Activated naive CD4-positive, alpha-beta T cell treated with anti-CD3 and anti-CD28 coated beads, Interleukin-2, amount 50 U/mL, for 24 hours (primary cell): ENCODE results near the gene UBC.
"Not testable (repeated sequence)": the region's sequence is repeated elsewhere in the genome, so short reads cannot be mapped to it uniquely, and the experiment has no call there.

Experiments
- H3K27ac Mint-ChIP-seq: one replicate; pipeline ENCODE4 v1.8.0; 2021; ENCODE audit warnings: mild to moderate bottlenecking, mixed read lengths
- H3K27me3 Mint-ChIP-seq: one replicate; pipeline ENCODE4 v1.8.0; 2021; ENCODE audit warnings: mixed read lengths
- H3K36me3 Mint-ChIP-seq: one replicate; pipeline ENCODE4 v1.8.0; 2021; ENCODE audit warnings: mixed read lengths
- H3K4me1 Mint-ChIP-seq: one replicate; pipeline ENCODE4 v1.8.0; 2021; ENCODE audit warnings: mixed read lengths
- H3K4me3 Mint-ChIP-seq: one replicate; pipeline ENCODE4 v1.8.0; 2021; ENCODE audit warnings: mild to moderate bottlenecking, mixed read lengths
- H3K9me3 Mint-ChIP-seq: one replicate; pipeline ENCODE4 v1.8.0; 2021; ENCODE audit warnings: mixed read lengths

Gene UBC

DNA sequence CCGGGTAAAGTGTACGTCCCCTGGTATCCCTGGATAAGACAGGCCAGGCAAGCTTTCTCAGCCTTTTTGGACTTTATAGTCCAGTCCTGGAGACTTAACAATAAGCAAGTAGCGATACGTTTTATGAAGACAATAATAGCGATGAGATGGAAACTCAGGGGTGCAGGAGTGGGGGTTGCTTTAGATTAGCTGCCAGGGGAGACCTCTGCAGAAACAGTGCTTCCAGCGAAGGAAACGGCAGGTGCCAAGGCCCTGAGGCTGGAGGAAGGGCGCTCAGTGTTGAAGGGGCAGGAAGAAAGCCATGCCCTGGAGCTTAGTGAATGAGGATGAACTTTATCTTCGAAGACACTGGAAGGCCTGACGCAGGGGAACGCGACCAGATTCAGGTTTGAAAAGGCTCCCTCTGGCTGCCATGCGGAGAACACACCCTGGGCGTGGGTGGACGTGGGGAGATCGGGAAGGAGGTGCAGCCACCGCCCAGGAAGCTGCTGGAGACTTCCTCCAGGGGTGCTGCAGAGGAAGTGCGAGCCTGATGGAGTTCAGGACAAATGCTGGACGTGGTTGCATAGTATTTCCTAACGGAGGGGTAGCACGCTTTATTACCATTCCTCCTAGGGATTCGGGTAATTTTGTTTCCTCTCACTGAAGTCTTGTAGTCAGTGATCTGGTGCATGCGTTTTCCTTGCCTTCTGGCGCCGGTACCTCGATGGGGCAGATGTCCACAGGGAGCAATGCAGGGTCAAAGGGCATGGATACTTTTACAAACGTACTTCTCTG is 26.1 kb upstream of the UBC start:
- no peaks in the 10 kb centered on the region for H3K27me3 Mint-ChIP-seq
- peak overlapping the region; percentile 25 for H3K27ac Mint-ChIP-seq
- no peaks in the 10 kb centered on the region for H3K9me3 Mint-ChIP-seq
- H3K4me3 Mint-ChIP-seq, result no peak overlapping the region
- H3K36me3 Mint-ChIP-seq, result peaks cover 3% of the 10 kb centered on the region
- no peaks in the 10 kb centered on the region for H3K4me1 Mint-ChIP-seq

- Mint-ChIP-seq H3K36me3 (peaks cover 2% of the 10 kb centered on the region), H3K4me1 (no peaks in the 10 kb centered on the region), H3K4me3 (no peak overlapping the region), H3K27ac (no peak overlapping the region), H3K9me3 (no peaks in the 10 kb centered on the region), H3K27me3 (no peaks in the 10 kb centered on the region)
These were observed 25.6 kb upstream of the UBC start for GRCh38 chr12:124940143-124940392.

- Mint-ChIP-seq H3K4me1 (no peaks in the 10 kb centered on the region), H3K4me3 (no peak overlapping the region), H3K27ac (no peak overlapping the region)
These were observed 25.1 kb upstream of the UBC start for GRCh38 chr12:124939421-124940142.

DNA sequence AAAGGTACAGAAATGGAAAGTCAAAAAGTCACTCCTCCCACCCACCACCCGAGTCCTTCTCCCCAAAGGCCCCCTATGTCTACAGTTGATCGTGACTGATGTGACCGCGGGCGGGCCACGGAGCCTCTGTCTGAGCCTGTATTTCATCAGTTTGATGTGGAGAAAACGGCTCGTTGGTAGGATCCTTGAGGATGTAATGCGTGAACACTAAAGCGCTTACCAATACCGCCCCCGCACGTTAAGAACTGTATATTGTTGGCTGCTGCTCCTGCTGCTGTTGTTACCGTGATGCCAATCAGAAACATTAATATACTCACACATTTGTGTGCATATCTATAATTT is 24.6 kb upstream of the UBC start:
- H3K4me1 Mint-ChIP-seq, result no peaks in the 10 kb centered on the region
- no peaks in the 10 kb centered on the region for H3K27me3 Mint-ChIP-seq
- H3K4me3 Mint-ChIP-seq, result no peak overlapping the region

More at GRCh38 chr12:124939421-124940142, 25.1 kb upstream of the UBC start:
- Mint-ChIP-seq H3K36me3 (peaks cover 2% of the 10 kb centered on the region), H3K9me3 (no peaks in the 10 kb centered on the region), H3K27me3 (no peaks in the 10 kb centered on the region)

GRCh38 chr12:124938587-124938986 is 24.1 kb upstream of the UBC start:
- H3K36me3 Mint-ChIP-seq, result peaks cover 2% of the 10 kb centered on the region
- no peaks in the 10 kb centered on the region for H3K4me1 Mint-ChIP-seq
- no peaks in the 10 kb centered on the region for H3K27me3 Mint-ChIP-seq
- no peak overlapping the region for H3K4me3 Mint-ChIP-seq
- H3K9me3 Mint-ChIP-seq, result no peaks in the 10 kb centered on the region
- H3K27ac Mint-ChIP-seq, result no peak overlapping the region

More for the DNA sequence above, 24.6 kb upstream of the UBC start:
- Mint-ChIP-seq H3K36me3 (peaks cover 2% of the 10 kb centered on the region), H3K9me3 (no peaks in the 10 kb centered on the region), H3K27ac (no peak overlapping the region)

DNA sequence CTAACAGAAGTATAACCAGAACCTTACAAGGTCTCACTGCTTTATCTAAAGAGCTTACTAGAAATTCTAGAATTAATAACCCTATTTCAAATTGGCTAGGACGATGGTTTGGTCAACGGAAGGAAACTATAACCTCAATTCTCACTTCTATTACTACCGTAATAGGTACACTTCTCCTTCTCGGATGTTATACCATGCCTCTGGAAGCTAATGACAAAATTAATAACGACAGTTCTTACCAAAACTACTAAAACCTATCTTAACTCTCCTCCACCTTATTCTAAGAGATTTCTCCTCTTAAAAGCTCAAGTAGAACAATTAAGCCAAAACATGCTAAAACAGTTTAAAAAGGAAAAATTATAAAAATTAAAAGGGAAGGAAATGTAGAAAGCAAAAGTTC is 23.7 kb upstream of the UBC start:
- no peak overlapping the region for H3K27ac Mint-ChIP-seq
- no peak overlapping the region for H3K4me3 Mint-ChIP-seq
- H3K27me3 Mint-ChIP-seq, result no peaks in the 10 kb centered on the region
- peaks cover under 1% of the 10 kb centered on the region for H3K36me3 Mint-ChIP-seq
- no peaks in the 10 kb centered on the region for H3K9me3 Mint-ChIP-seq
- no peaks in the 10 kb centered on the region for H3K4me1 Mint-ChIP-seq

- peaks cover 33% of the 10 kb centered on the region for H3K4me1 Mint-ChIP-seq
- not testable (repeated sequence) for H3K36me3 Mint-ChIP-seq, H3K4me3 Mint-ChIP-seq, H3K27ac Mint-ChIP-seq, H3K9me3 Mint-ChIP-seq, H3K27me3 Mint-ChIP-seq
These were observed 17.1 kb upstream of the UBC start for GRCh38 chr12:124931528-124931927.

GRCh38 chr12:124930586-124930985 is 16.1 kb upstream of the UBC start:
- no peak overlapping the region for H3K4me3 Mint-ChIP-seq
- peaks cover 33% of the 10 kb centered on the region for H3K4me1 Mint-ChIP-seq
- H3K9me3 Mint-ChIP-seq, result no peaks in the 10 kb centered on the region
- H3K27ac Mint-ChIP-seq, result no peak overlapping the region
- peaks cover 3% of the 10 kb centered on the region for H3K36me3 Mint-ChIP-seq
- peaks cover 2% of the 10 kb centered on the region for H3K27me3 Mint-ChIP-seq

GRCh38 chr12:124929649-124930419 is 15.4 kb upstream of the UBC start:
- Mint-ChIP-seq H3K27me3 (peaks cover 2% of the 10 kb centered on the region), H3K4me1 (peaks cover 33% of the 10 kb centered on the region), H3K9me3 (no peaks in the 10 kb centered on the region), H3K36me3 (peaks cover 3% of the 10 kb centered on the region), H3K4me3 (no peak overlapping the region), H3K27ac (no peak overlapping the region)

DNA sequence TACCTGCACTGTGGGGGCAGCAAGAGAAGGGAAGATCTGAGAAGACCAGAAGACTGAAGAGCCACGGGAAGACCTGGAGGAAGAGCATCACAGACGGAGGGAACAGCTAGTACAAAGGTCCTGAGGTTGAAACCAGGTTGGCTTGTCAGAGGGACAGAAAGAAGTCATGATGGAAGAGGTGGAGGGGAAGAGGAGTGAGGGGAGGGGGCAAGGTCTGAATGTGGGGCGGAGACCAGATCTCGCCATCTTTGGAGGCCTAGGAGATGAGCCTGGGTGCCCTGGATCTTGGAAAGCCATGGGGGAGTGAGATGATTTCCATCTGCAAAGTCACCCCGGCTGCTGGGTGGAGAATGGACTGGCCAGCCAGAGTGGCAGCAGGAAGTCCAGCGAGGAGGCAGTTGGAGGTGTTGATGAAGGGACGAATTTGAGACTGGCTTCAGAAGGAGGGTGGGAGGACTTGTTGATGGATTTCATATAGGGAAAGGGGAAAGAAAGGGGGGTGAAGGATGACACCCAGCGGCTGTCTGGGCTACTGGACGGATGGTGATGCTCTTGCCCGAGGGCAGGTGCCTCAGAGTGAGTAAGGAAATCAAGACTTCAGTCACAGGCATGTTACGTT is 14.6 kb upstream of the UBC start:
- H3K27me3 Mint-ChIP-seq, result peaks cover 2% of the 10 kb centered on the region
- H3K4me1 Mint-ChIP-seq, result peaks cover 33% of the 10 kb centered on the region
- H3K27ac Mint-ChIP-seq, result peak overlapping the region; percentile 30
- peak overlapping the region; percentile 24 for H3K4me3 Mint-ChIP-seq
- peaks cover 3% of the 10 kb centered on the region for H3K36me3 Mint-ChIP-seq
- no peaks in the 10 kb centered on the region for H3K9me3 Mint-ChIP-seq

GRCh38 chr12:124928095-124928911 is 13.9 kb upstream of the UBC start:
- Mint-ChIP-seq H3K4me3 (peak overlapping the region; percentile 90), H3K9me3 (no peaks in the 10 kb centered on the region), H3K27me3 (peaks cover 2% of the 10 kb centered on the region), H3K4me1 (peaks cover 33% of the 10 kb centered on the region), H3K36me3 (peaks cover 3% of the 10 kb centered on the region), H3K27ac (peak overlapping the region; percentile 100)

- H3K4me3 Mint-ChIP-seq, result peak overlapping the region; percentile 90
- no peaks in the 10 kb centered on the region for H3K9me3 Mint-ChIP-seq
- H3K36me3 Mint-ChIP-seq, result peaks cover 3% of the 10 kb centered on the region
- peaks cover 2% of the 10 kb centered on the region for H3K27me3 Mint-ChIP-seq
- peak overlapping the region; percentile 100 for H3K27ac Mint-ChIP-seq
- peaks cover 37% of the 10 kb centered on the region for H3K4me1 Mint-ChIP-seq
These were observed 13.0 kb upstream of the UBC start for GRCh38 chr12:124927201-124928094.

DNA sequence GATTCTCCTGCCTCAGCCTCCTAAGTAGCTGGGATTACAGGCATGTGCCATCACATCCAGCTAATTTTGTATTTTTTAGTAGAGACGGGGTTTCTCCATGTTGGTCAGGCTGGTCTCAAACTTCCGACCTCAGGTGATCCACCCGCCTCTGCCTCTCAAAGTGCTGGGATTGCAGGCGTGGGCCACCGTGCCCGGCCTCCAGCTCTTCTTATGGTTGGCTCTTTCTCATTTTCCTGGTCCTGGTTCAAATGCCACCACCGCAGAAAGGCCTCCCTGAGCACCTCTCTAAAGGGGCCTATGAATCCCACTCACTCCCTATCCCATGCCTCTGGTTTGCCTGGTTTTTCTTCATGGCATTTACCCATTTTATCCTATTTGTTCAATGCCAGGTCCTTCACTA is 11.3 kb upstream of the UBC start:
- peak overlapping the region; percentile 74 for H3K27ac Mint-ChIP-seq
- not testable (repeated sequence) for H3K36me3 Mint-ChIP-seq, H3K4me3 Mint-ChIP-seq, H3K9me3 Mint-ChIP-seq, H3K27me3 Mint-ChIP-seq
- peaks cover 54% of the 10 kb centered on the region for H3K4me1 Mint-ChIP-seq

GRCh38 chr12:124925117-124925516 is 10.7 kb upstream of the UBC start:
- peaks cover 57% of the 10 kb centered on the region for H3K4me1 Mint-ChIP-seq
- H3K27me3 Mint-ChIP-seq, result peaks cover 4% of the 10 kb centered on the region
- H3K4me3 Mint-ChIP-seq, result no peak overlapping the region
- peak overlapping the region; percentile 84 for H3K27ac Mint-ChIP-seq
- H3K36me3 Mint-ChIP-seq, result peaks cover 3% of the 10 kb centered on the region
- H3K9me3 Mint-ChIP-seq, result no peaks in the 10 kb centered on the region
